Measurements from ENCODE around the gene SRCIN1. TPM values are rescaled to one million over a fixed set of nuclear protein-coding genes. Genes with fewer than 3 reads are reported as not detected.
A peak's percentile ranks its signal among the peaks of the same experiment; 100 is the strongest.
"Not testable (repeated sequence)": the region's sequence is repeated elsewhere in the genome, so short reads cannot be mapped to it uniquely, and the experiment has no call there.

The SRCIN1 gene
- total RNA-seq, 2 donors from 2014 or later: 2.8 to 5.9 TPM

- not testable (repeated sequence) for H3K4me3 ChIP-seq (ENCODE audit: low read length); H3K9ac ChIP-seq (ENCODE audit: extremely low read depth, low read length, poor library complexity, severe bottlenecking); H3K9me3 Mint-ChIP-seq; H3K27me3 Mint-ChIP-seq (ENCODE audit: insufficient read depth); H3K27ac Mint-ChIP-seq; H3K4me3 Mint-ChIP-seq; H3K36me3 ChIP-seq (ENCODE audit: control insufficient read depth, insufficient read depth, low read length); H3K27me3 ChIP-seq (ENCODE audit: control insufficient read depth, insufficient read depth, low read length, poor library complexity, severe bottlenecking); H3K4me1 ChIP-seq (ENCODE audit: control insufficient read depth, insufficient read depth, low read length); H3K9me3 ChIP-seq (ENCODE audit: control insufficient read depth, low read length); H3K4me1 Mint-ChIP-seq; H3K27ac ChIP-seq (ENCODE audit: low read depth, low read length)
- DNase-seq: peak; percentile 78
- peaks cover 10% of the 10 kb centered on the region for H3K36me3 Mint-ChIP-seq (ENCODE audit: low read depth)
- WGBS, 2 experiments (ENCODE audit: insufficient coverage in 1 of 2, insufficient read length in 1 of 2): 75 to 86% methylated on average over 5 to 14 of the region's 15 CpGs
- TF ChIP-seq, protein P1, sequence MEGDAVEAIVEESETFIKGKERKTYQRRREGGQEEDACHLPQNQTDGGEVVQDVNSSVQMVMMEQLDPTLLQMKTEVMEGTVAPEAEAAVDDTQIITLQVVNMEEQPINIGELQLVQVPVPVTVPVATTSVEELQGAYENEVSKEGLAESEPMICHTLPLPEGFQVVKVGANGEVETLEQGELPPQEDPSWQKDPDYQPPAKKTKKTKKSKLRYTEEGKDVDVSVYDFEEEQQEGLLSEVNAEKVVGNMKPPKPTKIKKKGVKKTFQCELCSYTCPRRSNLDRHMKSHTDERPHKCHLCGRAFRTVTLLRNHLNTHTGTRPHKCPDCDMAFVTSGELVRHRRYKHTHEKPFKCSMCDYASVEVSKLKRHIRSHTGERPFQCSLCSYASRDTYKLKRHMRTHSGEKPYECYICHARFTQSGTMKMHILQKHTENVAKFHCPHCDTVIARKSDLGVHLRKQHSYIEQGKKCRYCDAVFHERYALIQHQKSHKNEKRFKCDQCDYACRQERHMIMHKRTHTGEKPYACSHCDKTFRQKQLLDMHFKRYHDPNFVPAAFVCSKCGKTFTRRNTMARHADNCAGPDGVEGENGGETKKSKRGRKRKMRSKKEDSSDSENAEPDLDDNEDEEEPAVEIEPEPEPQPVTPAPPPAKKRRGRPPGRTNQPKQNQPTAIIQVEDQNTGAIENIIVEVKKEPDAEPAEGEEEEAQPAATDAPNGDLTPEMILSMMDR (conservative IDR thresholded peaks at IDR 0.05): peak; percentile 49
Measured at GRCh38 chr17:38503286-38503913, 102.4 kb downstream of the SRCIN1 start.

DNA sequence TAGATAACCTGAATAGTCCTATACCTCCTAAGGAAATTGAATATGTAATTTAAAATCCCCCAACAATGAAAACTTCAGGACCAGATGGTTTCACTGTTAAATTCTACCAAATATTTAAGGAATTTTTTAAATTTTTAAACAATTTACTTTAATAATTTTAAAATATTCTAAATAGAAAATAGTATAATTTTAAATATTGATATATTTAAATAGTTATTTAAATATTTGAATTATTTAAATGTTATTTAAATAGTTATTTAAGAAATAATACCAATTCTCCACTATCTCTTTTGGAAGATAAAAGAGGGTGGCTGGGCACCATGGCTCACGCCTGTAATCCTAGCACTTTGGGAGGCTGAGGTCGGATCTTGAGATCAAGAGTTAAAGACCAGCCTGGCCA, 104.0 kb downstream of the SRCIN1 start:
- no CpG with 5 or more reads among the region's 2 CpGs for WGBS, 2 experiments (ENCODE audit: insufficient coverage in 1 of 2, insufficient read length in 1 of 2)
- H3K9ac ChIP-seq (ENCODE audit: extremely low read depth, low read length, poor library complexity, severe bottlenecking); H3K4me3 Mint-ChIP-seq; H3K36me3 ChIP-seq (ENCODE audit: control insufficient read depth, insufficient read depth, low read length); H3K27ac Mint-ChIP-seq; H3K27me3 ChIP-seq (ENCODE audit: control insufficient read depth, insufficient read depth, low read length, poor library complexity, severe bottlenecking); H3K27me3 Mint-ChIP-seq (ENCODE audit: insufficient read depth); H3K4me1 Mint-ChIP-seq; H3K9me3 ChIP-seq (ENCODE audit: control insufficient read depth, low read length); H3K9me3 Mint-ChIP-seq; DNase-seq; H3K27ac ChIP-seq (ENCODE audit: low read depth, low read length); H3K4me1 ChIP-seq (ENCODE audit: control insufficient read depth, insufficient read depth, low read length); H3K4me3 ChIP-seq (ENCODE audit: low read length): not testable (repeated sequence)
- peaks cover 14% of the 10 kb centered on the region for H3K36me3 Mint-ChIP-seq (ENCODE audit: low read depth)

DNA sequence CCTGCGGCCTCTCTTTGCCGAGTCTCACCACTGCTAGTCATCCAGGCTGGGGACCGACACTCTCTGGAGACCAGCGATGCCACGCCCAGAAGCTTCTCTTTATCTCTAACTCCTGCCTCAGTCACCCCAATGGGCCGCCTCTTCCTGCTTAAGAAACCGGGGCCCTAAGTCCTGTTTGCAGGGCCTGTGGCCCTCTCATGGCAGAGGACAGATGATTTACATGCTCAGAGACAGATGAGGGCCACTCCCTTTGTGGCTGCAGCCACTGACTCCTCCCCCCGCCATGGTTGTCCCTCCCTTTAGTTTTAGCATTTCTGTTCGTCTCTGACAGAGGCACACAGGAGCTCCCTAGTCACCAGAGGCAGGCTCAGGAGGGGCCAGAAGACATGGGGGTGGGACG, 106.5 kb downstream of the SRCIN1 start:
- not testable (repeated sequence) for H3K4me1 ChIP-seq (ENCODE audit: control insufficient read depth, insufficient read depth, low read length); H3K9ac ChIP-seq (ENCODE audit: extremely low read depth, low read length, poor library complexity, severe bottlenecking); H3K27me3 ChIP-seq (ENCODE audit: control insufficient read depth, insufficient read depth, low read length, poor library complexity, severe bottlenecking); H3K27me3 Mint-ChIP-seq (ENCODE audit: insufficient read depth); H3K4me3 ChIP-seq (ENCODE audit: low read length); H3K36me3 ChIP-seq (ENCODE audit: control insufficient read depth, insufficient read depth, low read length); H3K27ac ChIP-seq (ENCODE audit: low read depth, low read length); H3K4me1 Mint-ChIP-seq; H3K9me3 Mint-ChIP-seq; H3K4me3 Mint-ChIP-seq; H3K27ac Mint-ChIP-seq; H3K9me3 ChIP-seq (ENCODE audit: control insufficient read depth, low read length); DNase-seq
- WGBS, 2 experiments (ENCODE audit: insufficient coverage in 1 of 2, insufficient read length in 1 of 2): 88% methylated on average over 10 of the region's 10 CpGs; no CpG with 5 or more reads in 1 of the 2 experiments
- peaks cover 18% of the 10 kb centered on the region for H3K36me3 Mint-ChIP-seq (ENCODE audit: low read depth)

DNA sequence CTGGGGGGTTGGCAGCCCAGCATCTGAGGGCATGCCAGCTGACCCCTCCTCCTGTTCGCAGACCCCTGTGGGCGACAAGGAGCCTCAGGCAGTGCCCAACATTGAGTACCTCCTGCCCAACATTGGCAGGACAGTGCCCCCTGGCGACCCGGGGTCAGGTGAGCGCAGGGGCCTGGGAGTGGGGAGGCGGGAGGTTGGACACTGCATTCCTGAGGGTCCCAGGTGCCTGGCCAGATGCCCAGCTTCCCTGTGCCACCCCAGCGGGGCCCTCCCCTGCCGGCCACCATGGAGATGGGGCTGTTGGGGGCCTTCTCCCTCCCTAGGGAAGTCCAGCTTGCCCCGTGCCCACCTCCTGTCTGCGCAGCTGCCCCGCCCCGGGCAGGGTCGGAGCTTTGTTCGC, 107.4 kb downstream of the SRCIN1 start:
- TF ChIP-seq, protein P1 (conservative IDR thresholded peaks at IDR 0.05): peak; percentile 54
- Histone ChIP-seq H3K27me3 (ENCODE audit: control insufficient read depth, insufficient read depth, low read length, poor library complexity, severe bottlenecking) (no peaks in the 10 kb centered on the region), H3K4me1 (ENCODE audit: control insufficient read depth, insufficient read depth, low read length) (no peaks in the 10 kb centered on the region), H3K4me3 (ENCODE audit: low read length) (no peak overlapping the region), H3K9me3 (ENCODE audit: control insufficient read depth, low read length) (no peaks in the 10 kb centered on the region), H3K36me3 (ENCODE audit: control insufficient read depth, insufficient read depth, low read length) (no peaks in the 10 kb centered on the region), H3K9ac (ENCODE audit: extremely low read depth, low read length, poor library complexity, severe bottlenecking) (no peak overlapping the region), H3K27ac (ENCODE audit: low read depth, low read length) (no peak overlapping the region)
- 93 to 95% methylated on average over 6 to 14 of the region's 14 CpGs for WGBS, 2 experiments (ENCODE audit: insufficient coverage in 1 of 2, insufficient read length in 1 of 2)
- H3K27me3 Mint-ChIP-seq (ENCODE audit: insufficient read depth): no peaks in the 10 kb centered on the region
- peaks cover 18% of the 10 kb centered on the region for H3K36me3 Mint-ChIP-seq (ENCODE audit: low read depth)
- H3K9me3 Mint-ChIP-seq: peaks cover 5% of the 10 kb centered on the region
- no peak overlapping the region for H3K4me3 Mint-ChIP-seq
- no peak overlapping the region for H3K27ac Mint-ChIP-seq
- no peaks in the 10 kb centered on the region for H3K4me1 Mint-ChIP-seq
- peak; percentile 80 for DNase-seq

DNA sequence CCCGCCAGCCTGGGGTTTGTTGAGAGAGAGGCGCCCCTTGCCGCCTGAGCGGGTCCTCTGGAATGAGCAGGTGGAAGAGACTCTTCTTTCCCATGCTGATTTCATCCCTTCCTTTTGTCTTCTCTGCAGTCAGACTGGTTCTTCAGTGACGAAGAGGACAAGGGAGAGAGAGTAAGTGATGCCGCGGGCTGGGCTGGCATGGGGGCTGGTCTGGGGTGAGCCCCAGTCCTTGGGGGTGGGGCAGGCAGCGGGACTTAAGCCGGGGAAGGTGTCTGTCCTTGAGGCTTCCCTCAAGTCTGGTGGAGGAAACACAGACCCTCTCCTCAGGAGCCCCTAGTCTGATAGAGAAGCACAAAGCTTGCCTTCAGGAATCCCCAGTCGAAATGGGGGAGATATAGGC, 108.1 kb downstream of the SRCIN1 start:
- not testable (repeated sequence) for H3K36me3 ChIP-seq (ENCODE audit: control insufficient read depth, insufficient read depth, low read length); H3K9ac ChIP-seq (ENCODE audit: extremely low read depth, low read length, poor library complexity, severe bottlenecking); H3K4me1 Mint-ChIP-seq; H3K27ac ChIP-seq (ENCODE audit: low read depth, low read length); H3K27me3 ChIP-seq (ENCODE audit: control insufficient read depth, insufficient read depth, low read length, poor library complexity, severe bottlenecking); H3K27me3 Mint-ChIP-seq (ENCODE audit: insufficient read depth); H3K4me1 ChIP-seq (ENCODE audit: control insufficient read depth, insufficient read depth, low read length); H3K4me3 ChIP-seq (ENCODE audit: low read length); H3K27ac Mint-ChIP-seq; H3K4me3 Mint-ChIP-seq; H3K9me3 Mint-ChIP-seq; DNase-seq; H3K9me3 ChIP-seq (ENCODE audit: control insufficient read depth, low read length)
- WGBS, 2 experiments (ENCODE audit: insufficient coverage in 1 of 2, insufficient read length in 1 of 2): 95 to 98% methylated on average over 5 to 8 of the region's 10 CpGs
- peaks cover 14% of the 10 kb centered on the region for H3K36me3 Mint-ChIP-seq (ENCODE audit: low read depth)

DNA sequence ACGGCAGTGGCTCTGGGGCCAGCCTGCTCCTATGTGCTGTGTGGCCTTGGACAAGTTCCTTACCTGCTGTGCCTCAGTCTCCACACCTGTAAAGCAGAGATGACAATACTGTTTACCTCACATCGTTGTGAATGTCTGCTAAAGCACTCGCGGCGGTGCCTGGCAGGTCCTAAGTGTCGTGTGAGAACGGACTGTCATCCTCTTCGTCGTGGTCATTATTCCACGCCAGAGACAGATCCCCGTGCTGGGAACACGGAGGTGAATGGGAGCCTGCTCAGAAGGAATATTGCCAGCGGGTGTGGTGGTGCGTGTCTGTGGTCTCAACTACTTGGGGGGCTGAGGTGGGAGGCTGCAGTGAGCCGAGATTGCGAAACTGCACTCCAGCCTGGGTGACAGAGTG, 111.6 kb downstream of the SRCIN1 start:
- peaks cover 11% of the 10 kb centered on the region for H3K36me3 Mint-ChIP-seq (ENCODE audit: low read depth)
- not testable (repeated sequence) for H3K9me3 ChIP-seq (ENCODE audit: control insufficient read depth, low read length); H3K27ac Mint-ChIP-seq; H3K27me3 Mint-ChIP-seq (ENCODE audit: insufficient read depth); H3K27me3 ChIP-seq (ENCODE audit: control insufficient read depth, insufficient read depth, low read length, poor library complexity, severe bottlenecking); H3K4me3 ChIP-seq (ENCODE audit: low read length); DNase-seq; H3K36me3 ChIP-seq (ENCODE audit: control insufficient read depth, insufficient read depth, low read length); H3K4me1 Mint-ChIP-seq; H3K4me1 ChIP-seq (ENCODE audit: control insufficient read depth, insufficient read depth, low read length); H3K9me3 Mint-ChIP-seq; H3K9ac ChIP-seq (ENCODE audit: extremely low read depth, low read length, poor library complexity, severe bottlenecking); H3K27ac ChIP-seq (ENCODE audit: low read depth, low read length); H3K4me3 Mint-ChIP-seq
- 91 to 93% methylated on average over 8 to 16 of the region's 16 CpGs for WGBS, 2 experiments (ENCODE audit: insufficient coverage in 1 of 2, insufficient read length in 1 of 2)
